IPS-18a (cell line): ENCODE measurements around the gene WAPL.
A peak's percentile ranks its signal among the peaks of the same experiment; 100 is the strongest.
"Not testable (repeated sequence)": the region's sequence is repeated elsewhere in the genome, so short reads cannot be mapped to it uniquely, and the experiment has no call there.

Experiments
- H3K27ac ChIP-seq: one replicate; pipeline ENCODE4 v1.5.1; 2013; ENCODE audit warnings: low read length
- H3K27me3 ChIP-seq: one replicate; pipeline ENCODE4 v1.6.1; 2013; ENCODE audit warnings: mild to moderate bottlenecking, low read length; ENCODE audit not compliant: control insufficient read depth, insufficient read depth
- H3K36me3 ChIP-seq: one replicate; pipeline ENCODE4 v1.6.1; 2013; ENCODE audit warnings: low read depth, low read length; ENCODE audit not compliant: control insufficient read depth
- H3K4me1 ChIP-seq: one replicate; pipeline ENCODE4 v1.6.1; 2013; ENCODE audit warnings: low read depth, low read length; ENCODE audit not compliant: control insufficient read depth
- H3K4me3 ChIP-seq: one replicate; pipeline ENCODE4 v1.5.1; 2013; ENCODE audit warnings: low read length
- H3K9ac ChIP-seq: one replicate; pipeline ENCODE4 v1.6.1; 2013; ENCODE audit warnings: mild to moderate bottlenecking, low read length, moderate library complexity
- H3K9me3 ChIP-seq: one replicate; pipeline ENCODE4 v1.6.1; 2013; ENCODE audit warnings: low read depth, low read length; ENCODE audit not compliant: control insufficient read depth

Gene WAPL

GRCh38 chr10:86521678-86522509 lies at the start of gene WAPL:
Gene WAPL (minus strand): TSS chr10:86521792. CDS start chr10:86518069, 3,723 bp downstream.
- Histone ChIP-seq H3K9me3 (no peaks in the 10 kb centered on the region), H3K9ac (peak within 1 kb of the TSS; percentile 83), H3K4me3 (peak within 1 kb of the TSS; percentile 94), H3K27me3 (no peaks in the 10 kb centered on the region), H3K36me3 (peaks cover 11% of the 10 kb centered on the region), H3K4me1 (peaks cover 15% of the 10 kb centered on the region), H3K27ac (peak within 1 kb of the TSS; percentile 6)

GRCh38 chr10:86569335-86569734 lies 47.7 kb upstream of the WAPL start:
- no peaks in the 10 kb centered on the region for H3K4me1 ChIP-seq
- H3K4me3 ChIP-seq: no peak overlapping the region
- H3K9me3 ChIP-seq: no peaks in the 10 kb centered on the region
- H3K27ac ChIP-seq: no peak overlapping the region
- no peaks in the 10 kb centered on the region for H3K36me3 ChIP-seq
- H3K9ac ChIP-seq: no peak overlapping the region
- no peaks in the 10 kb centered on the region for H3K27me3 ChIP-seq

GRCh38 chr10:86566518-86566917 lies 44.9 kb upstream of the WAPL start:
- not testable (repeated sequence) for H3K4me1 ChIP-seq, H3K36me3 ChIP-seq, H3K9ac ChIP-seq, H3K27ac ChIP-seq, H3K27me3 ChIP-seq, H3K9me3 ChIP-seq, H3K4me3 ChIP-seq

GRCh38 chr10:86563338-86563737 lies 41.7 kb upstream of the WAPL start:
- not testable (repeated sequence) for H3K27ac ChIP-seq, H3K36me3 ChIP-seq, H3K27me3 ChIP-seq, H3K4me1 ChIP-seq, H3K9me3 ChIP-seq, H3K4me3 ChIP-seq, H3K9ac ChIP-seq

- H3K36me3 ChIP-seq, H3K27ac ChIP-seq, H3K9me3 ChIP-seq, H3K27me3 ChIP-seq, H3K4me1 ChIP-seq, H3K4me3 ChIP-seq, H3K9ac ChIP-seq: not testable (repeated sequence)
Observed at GRCh38 chr10:86558695-86559094, 37.1 kb upstream of the WAPL start.

GRCh38 chr10:86556933-86557649 lies 35.5 kb upstream of the WAPL start:
- H3K9ac ChIP-seq: no peak overlapping the region
- H3K27me3 ChIP-seq: no peaks in the 10 kb centered on the region
- no peaks in the 10 kb centered on the region for H3K36me3 ChIP-seq
- no peaks in the 10 kb centered on the region for H3K9me3 ChIP-seq
- H3K27ac ChIP-seq: no peak overlapping the region
- no peak overlapping the region for H3K4me3 ChIP-seq
- H3K4me1 ChIP-seq: peaks cover 3% of the 10 kb centered on the region

GRCh38 chr10:86556532-86556931 lies 34.9 kb upstream of the WAPL start:
- Histone ChIP-seq H3K27ac (no peak overlapping the region), H3K9ac (no peak overlapping the region), H3K36me3 (no peaks in the 10 kb centered on the region), H3K4me1 (peaks cover 3% of the 10 kb centered on the region), H3K27me3 (no peaks in the 10 kb centered on the region), H3K9me3 (no peaks in the 10 kb centered on the region), H3K4me3 (no peak overlapping the region)

GRCh38 chr10:86553639-86554038 lies 32.0 kb upstream of the WAPL start:
- no peaks in the 10 kb centered on the region for H3K36me3 ChIP-seq
- peaks cover 3% of the 10 kb centered on the region for H3K4me1 ChIP-seq

GRCh38 chr10:86553213-86553612 lies 31.6 kb upstream of the WAPL start:
- Histone ChIP-seq H3K9me3 (no peaks in the 10 kb centered on the region), H3K4me3 (no peak overlapping the region), H3K27ac (no peak overlapping the region), H3K36me3 (no peaks in the 10 kb centered on the region), H3K4me1 (peaks cover 3% of the 10 kb centered on the region), H3K27me3 (no peaks in the 10 kb centered on the region), H3K9ac (no peak overlapping the region)

More at GRCh38 chr10:86553639-86554038, 32.0 kb upstream of the WAPL start:
- Histone ChIP-seq H3K9ac (no peak overlapping the region), H3K27ac (no peak overlapping the region), H3K4me3 (no peak overlapping the region), H3K9me3 (no peaks in the 10 kb centered on the region), H3K27me3 (no peaks in the 10 kb centered on the region)

- Histone ChIP-seq H3K9me3 (no peaks in the 10 kb centered on the region), H3K4me3 (no peak overlapping the region), H3K36me3 (no peaks in the 10 kb centered on the region), H3K9ac (no peak overlapping the region), H3K4me1 (no peaks in the 10 kb centered on the region), H3K27me3 (no peaks in the 10 kb centered on the region), H3K27ac (no peak overlapping the region)
Observed at GRCh38 chr10:86547296-86547695, 25.7 kb upstream of the WAPL start.

GRCh38 chr10:86545101-86545500 lies 23.5 kb upstream of the WAPL start:
- H3K4me1 ChIP-seq: no peaks in the 10 kb centered on the region
- no peaks in the 10 kb centered on the region for H3K36me3 ChIP-seq
- no peak overlapping the region for H3K4me3 ChIP-seq
- H3K9me3 ChIP-seq: no peaks in the 10 kb centered on the region
- no peak overlapping the region for H3K27ac ChIP-seq
- H3K9ac ChIP-seq: no peak overlapping the region
- no peaks in the 10 kb centered on the region for H3K27me3 ChIP-seq

- H3K4me3 ChIP-seq: no peak overlapping the region
- H3K36me3 ChIP-seq: no peaks in the 10 kb centered on the region
- no peak overlapping the region for H3K27ac ChIP-seq
- H3K4me1 ChIP-seq: peaks cover under 1% of the 10 kb centered on the region
- H3K9ac ChIP-seq: no peak overlapping the region
- H3K9me3 ChIP-seq: no peaks in the 10 kb centered on the region
- H3K27me3 ChIP-seq: no peaks in the 10 kb centered on the region
Observed at GRCh38 chr10:86540016-86540415, 18.4 kb upstream of the WAPL start.
